ENCODE data around the gene CACNA2D2.
A peak's percentile ranks its signal among the peaks of the same experiment; 100 is the strongest.

The CACNA2D2 gene

DNA sequence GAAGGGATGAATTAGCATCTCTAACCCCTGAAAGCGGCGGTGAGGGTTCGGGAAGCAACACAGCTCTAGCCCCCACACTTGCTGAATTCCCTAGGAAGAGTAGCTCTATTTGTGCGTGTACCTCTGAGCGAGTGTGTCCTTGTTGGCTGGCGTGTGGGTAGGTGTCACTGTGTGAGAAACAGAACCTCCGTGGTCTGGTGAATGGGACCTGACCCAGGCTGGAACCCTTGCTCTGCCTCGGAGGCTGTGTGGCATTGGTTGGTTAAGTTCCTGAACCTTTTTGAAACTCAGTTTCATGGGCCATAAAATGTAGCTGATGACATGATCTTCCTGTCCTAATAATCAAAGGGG is 143.7 kb downstream of the CACNA2D2 start:
- Histone ChIP-seq H3K9ac (ENCODE audit: low read depth in 1 of 2, low read length in 2 of 2) (no peak overlapping the region), H3K4me3 (ENCODE audit: low read depth in 1 of 2, low read length in 2 of 2) (peak overlapping the region; percentile 57 to 95), H3K27ac (ENCODE audit: low read depth, low read length) (no peak overlapping the region), H3K27me3 (ENCODE audit: control insufficient read depth in 1 of 2, insufficient read depth in 2 of 2, low read length in 2 of 2) (no peaks in the 10 kb centered on the region), H3K36me3 (ENCODE audit: control insufficient read depth in 1 of 2, insufficient read depth in 2 of 2, low read length in 2 of 2) (peaks cover 17 to 18% of the 10 kb centered on the region in 2 donors), H3K9me3 (ENCODE audit: control insufficient read depth in 1 of 2, low read length in 2 of 2) (no peaks in the 10 kb centered on the region), H3K4me1 (ENCODE audit: control insufficient read depth in 1 of 2, insufficient read depth in 2 of 2, low read length in 2 of 2) (peaks cover 41 to 54% of the 10 kb centered on the region in 2 donors)

GRCh38 chr3:50358911-50359759 is 144.3 kb downstream of the CACNA2D2 start, which contains the start of gene TMEM115:
TSS of gene TMEM115 (minus strand) at chr3:50359521. CDS start at chr3:50359063, 458 bp downstream.
- H3K27me3 ChIP-seq (ENCODE audit: control insufficient read depth in 1 of 2, insufficient read depth in 2 of 2, low read length in 2 of 2): no peaks in the 10 kb centered on the region
- H3K36me3 ChIP-seq (ENCODE audit: control insufficient read depth in 1 of 2, insufficient read depth in 2 of 2, low read length in 2 of 2): peaks cover 20 to 23% of the 10 kb centered on the region in 2 donors
- H3K9ac ChIP-seq (ENCODE audit: low read depth in 1 of 2, low read length in 2 of 2): peak within 1 kb of the TSS; percentile 97 to 98
- H3K27ac ChIP-seq (ENCODE audit: low read depth, low read length): peak within 1 kb of the TSS; percentile 87
- H3K4me1 ChIP-seq (ENCODE audit: control insufficient read depth in 1 of 2, insufficient read depth in 2 of 2, low read length in 2 of 2): peaks cover 41 to 48% of the 10 kb centered on the region in 2 donors
- H3K9me3 ChIP-seq (ENCODE audit: control insufficient read depth in 1 of 2, low read length in 2 of 2): no peaks in the 10 kb centered on the region
- H3K4me3 ChIP-seq (ENCODE audit: low read depth in 1 of 2, low read length in 2 of 2): peak within 1 kb of the TSS; percentile 93 to 95

GRCh38 chr3:50358355-50358910 is 145.0 kb downstream of the CACNA2D2 start:
- H3K4me1 ChIP-seq (ENCODE audit: control insufficient read depth in 1 of 2, insufficient read depth in 2 of 2, low read length in 2 of 2): peaks cover 41 to 48% of the 10 kb centered on the region in 2 donors
- peak overlapping the region; percentile 93 to 95 for H3K4me3 ChIP-seq (ENCODE audit: low read depth in 1 of 2, low read length in 2 of 2)
- H3K27me3 ChIP-seq (ENCODE audit: control insufficient read depth in 1 of 2, insufficient read depth in 2 of 2, low read length in 2 of 2): no peaks in the 10 kb centered on the region
- no peaks in the 10 kb centered on the region for H3K9me3 ChIP-seq (ENCODE audit: control insufficient read depth in 1 of 2, low read length in 2 of 2)
- peak overlapping the region; percentile 87 for H3K27ac ChIP-seq (ENCODE audit: low read depth, low read length)
- H3K9ac ChIP-seq (ENCODE audit: low read depth in 1 of 2, low read length in 2 of 2): peak overlapping the region; percentile 97 to 98
- peaks cover 25 to 30% of the 10 kb centered on the region in 2 donors for H3K36me3 ChIP-seq (ENCODE audit: control insufficient read depth in 1 of 2, insufficient read depth in 2 of 2, low read length in 2 of 2)

DNA sequence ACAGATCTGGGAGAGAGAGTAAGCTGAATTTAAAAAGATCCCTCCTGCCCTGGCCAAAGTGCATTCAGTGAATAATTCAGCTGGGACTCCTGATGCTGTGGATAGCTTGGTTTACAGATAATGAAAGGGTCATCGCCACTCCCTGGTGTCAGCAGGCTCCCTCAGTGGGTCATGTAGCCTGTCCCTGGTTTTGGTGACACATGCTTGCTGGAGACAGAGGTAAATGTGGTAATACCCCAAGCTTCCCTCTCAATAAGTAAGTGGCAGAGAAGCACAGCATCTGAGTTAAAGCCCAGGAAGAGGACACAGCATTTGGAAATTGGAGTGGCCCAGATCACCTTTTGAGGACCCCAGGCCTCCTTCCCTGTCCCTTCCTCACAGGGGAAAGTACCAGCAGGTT is 146.0 kb downstream of the CACNA2D2 start:
- no peak overlapping the region for H3K27ac ChIP-seq (ENCODE audit: low read depth, low read length)
- peaks cover 41 to 48% of the 10 kb centered on the region in 2 donors for H3K4me1 ChIP-seq (ENCODE audit: control insufficient read depth in 1 of 2, insufficient read depth in 2 of 2, low read length in 2 of 2)
- no peaks in the 10 kb centered on the region for H3K27me3 ChIP-seq (ENCODE audit: control insufficient read depth in 1 of 2, insufficient read depth in 2 of 2, low read length in 2 of 2)
- no peaks in the 10 kb centered on the region for H3K9me3 ChIP-seq (ENCODE audit: control insufficient read depth in 1 of 2, low read length in 2 of 2)
- H3K36me3 ChIP-seq (ENCODE audit: control insufficient read depth in 1 of 2, insufficient read depth in 2 of 2, low read length in 2 of 2): peaks cover 30 to 39% of the 10 kb centered on the region in 2 donors
- H3K9ac ChIP-seq (ENCODE audit: low read depth in 1 of 2, low read length in 2 of 2): peak overlapping the region; percentile 97 to 98
- peak overlapping the region; percentile 93 to 95 for H3K4me3 ChIP-seq (ENCODE audit: low read depth in 1 of 2, low read length in 2 of 2)

DNA sequence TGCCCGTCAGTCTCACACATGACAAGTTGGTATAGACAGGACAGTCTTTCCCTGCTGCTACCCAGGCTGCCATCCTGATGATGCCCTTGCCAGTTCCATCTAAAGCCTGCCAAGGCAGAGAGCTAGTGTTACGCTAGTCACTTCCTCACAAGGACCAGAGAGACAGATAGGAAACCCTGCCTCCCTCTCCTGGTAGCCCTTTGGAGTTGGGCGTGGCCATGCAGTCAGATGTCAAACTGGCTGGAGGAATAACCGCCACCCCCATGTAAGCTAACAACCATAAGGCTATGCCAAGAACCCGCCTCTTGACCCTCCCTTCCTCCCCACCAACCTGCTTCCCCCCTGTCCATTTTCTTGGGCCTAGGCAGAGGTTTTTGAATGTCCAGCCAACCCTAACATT is 146.9 kb downstream of the CACNA2D2 start:
- Histone ChIP-seq H3K4me1 (ENCODE audit: control insufficient read depth in 1 of 2, insufficient read depth in 2 of 2, low read length in 2 of 2) (peaks cover 46 to 52% of the 10 kb centered on the region in 2 donors), H3K36me3 (ENCODE audit: control insufficient read depth in 1 of 2, insufficient read depth in 2 of 2, low read length in 2 of 2) (peaks cover 30 to 39% of the 10 kb centered on the region in 2 donors), H3K27me3 (ENCODE audit: control insufficient read depth in 1 of 2, insufficient read depth in 2 of 2, low read length in 2 of 2) (no peaks in the 10 kb centered on the region), H3K27ac (ENCODE audit: low read depth, low read length) (no peak overlapping the region), H3K9me3 (ENCODE audit: control insufficient read depth in 1 of 2, low read length in 2 of 2) (no peaks in the 10 kb centered on the region), H3K9ac (ENCODE audit: low read depth in 1 of 2, low read length in 2 of 2) (peak overlapping the region; percentile 97 to 98), H3K4me3 (ENCODE audit: low read depth in 1 of 2, low read length in 2 of 2) (peak overlapping the region; percentile 93 to 95)

DNA sequence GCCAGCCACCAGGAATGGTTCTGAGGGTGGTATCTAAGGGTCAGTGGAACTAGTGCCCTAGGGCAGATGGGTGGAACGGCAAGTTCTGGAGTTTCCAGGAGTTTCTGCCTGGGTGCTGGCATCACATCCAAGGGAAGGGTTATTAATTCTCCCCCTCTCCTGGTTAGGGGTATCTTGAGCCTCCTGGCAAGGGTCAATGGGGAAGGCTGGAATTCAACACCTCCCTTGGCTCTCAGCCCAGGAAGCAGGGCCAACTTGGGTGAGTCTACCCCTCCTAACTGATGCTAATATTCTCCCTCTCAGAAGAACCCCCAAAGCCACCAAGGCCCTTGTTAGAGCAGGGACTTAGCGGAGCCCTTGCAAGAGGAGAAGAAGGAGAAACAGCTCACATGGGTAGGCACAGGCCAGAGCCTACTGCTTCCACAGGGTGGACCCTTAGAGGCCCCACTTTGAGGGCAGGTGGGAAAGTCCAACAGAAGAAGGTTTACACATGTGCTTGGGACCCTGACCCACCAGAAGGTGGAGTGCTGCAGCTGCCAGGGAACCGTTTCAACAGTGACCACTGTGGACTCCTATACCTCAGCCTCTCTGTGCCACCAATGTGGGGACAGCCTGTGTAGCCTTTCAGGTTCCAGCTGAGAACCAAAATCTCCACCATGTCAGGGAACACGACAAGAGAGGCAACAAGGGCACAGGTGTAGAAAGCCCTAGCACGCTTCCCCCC is 147.4 kb downstream of the CACNA2D2 start:
- no peak overlapping the region for H3K27ac ChIP-seq (ENCODE audit: low read depth, low read length)
- peaks cover 51 to 58% of the 10 kb centered on the region in 2 donors for H3K4me1 ChIP-seq (ENCODE audit: control insufficient read depth in 1 of 2, insufficient read depth in 2 of 2, low read length in 2 of 2)

GRCh38 chr3:50354850-50355249 is 148.6 kb downstream of the CACNA2D2 start:
- Histone ChIP-seq H3K27ac (ENCODE audit: low read depth, low read length) (no peak overlapping the region), H3K4me3 (ENCODE audit: low read depth in 1 of 2, low read length in 2 of 2) (no peak overlapping the region), H3K9ac (ENCODE audit: low read depth in 1 of 2, low read length in 2 of 2) (no peak overlapping the region), H3K27me3 (ENCODE audit: control insufficient read depth in 1 of 2, insufficient read depth in 2 of 2, low read length in 2 of 2) (no peaks in the 10 kb centered on the region), H3K9me3 (ENCODE audit: control insufficient read depth in 1 of 2, low read length in 2 of 2) (no peaks in the 10 kb centered on the region), H3K36me3 (ENCODE audit: control insufficient read depth in 1 of 2, insufficient read depth in 2 of 2, low read length in 2 of 2) (peaks cover 30 to 39% of the 10 kb centered on the region in 2 donors), H3K4me1 (ENCODE audit: control insufficient read depth in 1 of 2, insufficient read depth in 2 of 2, low read length in 2 of 2) (peaks cover 57 to 63% of the 10 kb centered on the region in 2 donors)

More for the DNA sequence above, 147.4 kb downstream of the CACNA2D2 start:
- Histone ChIP-seq H3K9ac (ENCODE audit: low read depth in 1 of 2, low read length in 2 of 2) (peak overlapping the region; percentile 54 to 97), H3K9me3 (ENCODE audit: control insufficient read depth in 1 of 2, low read length in 2 of 2) (no peaks in the 10 kb centered on the region), H3K27me3 (ENCODE audit: control insufficient read depth in 1 of 2, insufficient read depth in 2 of 2, low read length in 2 of 2) (no peaks in the 10 kb centered on the region), H3K4me3 (ENCODE audit: low read depth in 1 of 2, low read length in 2 of 2) (peak overlapping the region; percentile 93 to 95), H3K36me3 (ENCODE audit: control insufficient read depth in 1 of 2, insufficient read depth in 2 of 2, low read length in 2 of 2) (peaks cover 30 to 39% of the 10 kb centered on the region in 2 donors)

GRCh38 chr3:50354186-50354764 is 149.2 kb downstream of the CACNA2D2 start:
- Histone ChIP-seq H3K4me3 (ENCODE audit: low read depth in 1 of 2, low read length in 2 of 2) (no peak overlapping the region), H3K27ac (ENCODE audit: low read depth, low read length) (no peak overlapping the region), H3K27me3 (ENCODE audit: control insufficient read depth in 1 of 2, insufficient read depth in 2 of 2, low read length in 2 of 2) (no peaks in the 10 kb centered on the region), H3K9ac (ENCODE audit: low read depth in 1 of 2, low read length in 2 of 2) (no peak overlapping the region), H3K4me1 (ENCODE audit: control insufficient read depth in 1 of 2, insufficient read depth in 2 of 2, low read length in 2 of 2) (peaks cover 60 to 66% of the 10 kb centered on the region in 2 donors), H3K9me3 (ENCODE audit: control insufficient read depth in 1 of 2, low read length in 2 of 2) (no peaks in the 10 kb centered on the region), H3K36me3 (ENCODE audit: control insufficient read depth in 1 of 2, insufficient read depth in 2 of 2, low read length in 2 of 2) (peaks cover 30 to 39% of the 10 kb centered on the region in 2 donors)

- H3K9ac ChIP-seq (ENCODE audit: low read depth in 1 of 2, low read length in 2 of 2): no peak overlapping the region
These were observed 150.0 kb downstream of the CACNA2D2 start for GRCh38 chr3:50353245-50354004.

More at GRCh38 chr3:50353245-50354004, 150.0 kb downstream of the CACNA2D2 start:
- Histone ChIP-seq H3K9me3 (ENCODE audit: control insufficient read depth in 1 of 2, low read length in 2 of 2) (no peaks in the 10 kb centered on the region), H3K36me3 (ENCODE audit: control insufficient read depth in 1 of 2, insufficient read depth in 2 of 2, low read length in 2 of 2) (peaks cover 30 to 42% of the 10 kb centered on the region in 2 donors), H3K4me1 (ENCODE audit: control insufficient read depth in 1 of 2, insufficient read depth in 2 of 2, low read length in 2 of 2) (peaks cover 61 to 62% of the 10 kb centered on the region in 2 donors), H3K27ac (ENCODE audit: low read depth, low read length) (no peak overlapping the region), H3K27me3 (ENCODE audit: control insufficient read depth in 1 of 2, insufficient read depth in 2 of 2, low read length in 2 of 2) (no peaks in the 10 kb centered on the region), H3K4me3 (ENCODE audit: low read depth in 1 of 2, low read length in 2 of 2) (no peak overlapping the region)

Measured in duodenal mucosa (tissue), 2 donors.